Epithelial cell of prostate (primary cell): ENCODE measurements around the gene WWP2.
"Not testable (repeated sequence)": the region's sequence is repeated elsewhere in the genome, so short reads cannot be mapped to it uniquely, and the experiment has no call there.

Experiments used
- DNase-seq: peaks from one replicate; pipeline ENCODE4 v3.0.0-alpha.2; 2011; ENCODE audit warnings: low read depth, low spot score
- H3K27ac ChIP-seq: fragments of 450-650 bp; 2 replicates; pipeline ENCODE4 v1.5.1; 2017; ENCODE audit warnings: mild to moderate bottlenecking

The WWP2 gene

DNA sequence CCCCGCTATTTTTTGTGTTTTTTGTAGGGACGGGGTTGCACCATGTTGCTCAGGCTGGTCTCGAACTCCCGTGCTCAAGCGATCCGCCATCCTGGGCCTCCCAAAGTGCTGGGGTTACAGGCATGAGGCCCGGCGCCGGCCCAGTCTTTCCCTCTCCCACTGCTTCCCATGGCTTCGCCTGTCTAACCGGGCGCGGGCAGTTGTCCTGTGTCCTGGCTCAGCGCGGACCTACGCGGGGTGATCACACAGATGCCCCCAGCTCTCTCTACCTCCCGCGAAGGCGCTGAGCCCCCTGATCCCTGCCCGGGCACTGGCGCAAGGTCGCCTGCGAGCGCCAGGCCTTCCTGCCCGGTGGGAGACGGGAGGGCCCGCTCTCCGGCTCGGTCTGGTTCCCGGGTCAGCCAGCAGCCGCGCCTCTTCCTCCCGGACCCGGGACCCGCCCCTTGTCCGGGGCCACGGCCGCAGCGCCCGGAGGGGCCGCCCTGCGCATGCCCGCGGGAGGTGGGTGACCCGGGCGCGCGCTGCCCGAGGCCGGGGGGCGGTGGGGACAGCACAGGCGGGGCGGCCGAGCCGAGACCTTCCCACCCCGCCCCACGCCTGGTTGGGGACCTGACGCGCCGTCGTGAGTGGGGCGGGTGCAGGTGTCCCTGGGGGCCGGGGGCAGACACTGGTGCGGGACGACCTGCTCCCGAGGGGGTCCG is 203.0 kb downstream of the WWP2 start:
- DNase-seq, result not testable (repeated sequence)

DNA sequence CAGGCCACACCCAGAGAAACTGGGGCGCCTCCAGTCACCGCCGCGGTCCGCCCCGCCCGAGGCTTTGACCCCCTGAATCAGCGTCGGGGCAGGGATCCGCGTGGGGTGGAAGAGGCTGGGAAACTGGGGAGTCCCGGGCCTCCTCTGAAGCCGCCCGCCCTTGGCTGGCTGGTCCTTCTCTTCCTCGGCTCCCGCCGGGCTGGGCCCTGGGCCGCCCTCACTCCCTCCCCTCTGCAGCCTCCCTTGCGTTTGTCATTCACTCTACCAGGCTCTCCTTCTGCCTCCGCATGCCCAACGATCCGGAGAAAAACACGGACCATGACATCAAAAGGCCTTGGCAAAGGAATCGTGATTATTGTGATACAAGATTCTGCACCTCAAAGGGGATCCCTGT is 203.5 kb downstream of the WWP2 start:
- H3K27ac ChIP-seq, DNase-seq: not testable (repeated sequence)

More for the DNA sequence above, 203.0 kb downstream of the WWP2 start:
- H3K27ac ChIP-seq, result not testable (repeated sequence)

DNA sequence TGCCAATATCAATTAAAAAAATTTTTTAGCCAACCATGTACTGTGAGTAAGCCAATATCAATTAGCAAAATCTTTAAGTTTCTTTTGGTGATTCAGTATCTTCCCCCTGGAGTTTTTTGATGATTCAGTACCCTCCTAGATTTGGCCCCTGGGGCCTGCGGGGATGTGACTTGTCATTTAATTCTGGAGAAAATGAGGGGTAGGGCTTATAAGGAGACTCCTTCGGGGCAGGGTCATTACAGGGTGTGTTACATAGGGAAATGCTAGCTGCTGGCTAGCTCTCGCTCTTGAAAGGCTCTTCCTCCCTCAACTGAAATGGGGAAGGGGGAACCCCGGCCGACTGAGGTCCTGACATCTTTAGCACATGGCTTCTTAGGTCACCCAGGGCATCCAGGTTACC is 205.6 kb downstream of the WWP2 start:
- H3K27ac ChIP-seq, DNase-seq: not testable (repeated sequence)

DNA sequence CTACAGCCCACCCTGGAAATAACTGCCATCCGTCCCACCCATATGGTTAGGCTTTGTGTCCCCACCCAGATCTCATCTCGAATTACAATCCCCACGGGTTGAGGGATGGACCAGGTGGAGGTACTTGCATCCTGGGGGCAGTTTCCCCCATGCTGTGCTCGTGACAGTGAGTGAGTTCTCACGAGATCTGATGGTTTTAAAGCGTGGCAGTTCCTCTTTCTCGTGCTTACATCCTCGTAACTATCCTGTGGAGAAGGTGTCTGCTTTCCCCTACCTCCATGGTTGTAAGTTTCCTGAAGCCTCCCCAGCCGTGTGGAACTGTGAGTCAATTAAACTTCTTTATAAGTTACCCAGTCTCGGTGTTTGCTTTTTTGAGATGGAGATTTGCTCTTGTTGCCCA is 206.0 kb downstream of the WWP2 start:
- not testable (repeated sequence) for DNase-seq, H3K27ac ChIP-seq

DNA sequence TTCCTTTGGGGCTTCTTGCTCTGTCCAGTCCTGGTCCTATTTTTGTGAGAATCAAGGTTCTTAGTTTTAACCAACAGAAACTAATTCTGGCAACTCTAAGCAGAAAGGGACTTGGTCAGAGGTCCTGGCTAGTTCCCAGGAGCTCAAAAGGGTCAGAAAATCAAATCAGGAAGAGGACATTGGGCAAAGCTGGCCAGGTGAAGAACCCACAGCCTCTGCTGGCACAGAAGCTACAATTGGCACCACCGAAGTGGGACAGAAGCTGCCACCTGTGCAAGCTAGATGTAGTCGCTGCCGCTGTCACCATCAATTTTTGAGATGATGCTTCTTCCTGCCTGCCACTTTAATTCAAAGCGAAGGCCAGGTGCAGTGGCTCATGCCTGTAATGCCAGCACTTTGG is 207.5 kb downstream of the WWP2 start:
- not testable (repeated sequence) for H3K27ac ChIP-seq, DNase-seq

DNA sequence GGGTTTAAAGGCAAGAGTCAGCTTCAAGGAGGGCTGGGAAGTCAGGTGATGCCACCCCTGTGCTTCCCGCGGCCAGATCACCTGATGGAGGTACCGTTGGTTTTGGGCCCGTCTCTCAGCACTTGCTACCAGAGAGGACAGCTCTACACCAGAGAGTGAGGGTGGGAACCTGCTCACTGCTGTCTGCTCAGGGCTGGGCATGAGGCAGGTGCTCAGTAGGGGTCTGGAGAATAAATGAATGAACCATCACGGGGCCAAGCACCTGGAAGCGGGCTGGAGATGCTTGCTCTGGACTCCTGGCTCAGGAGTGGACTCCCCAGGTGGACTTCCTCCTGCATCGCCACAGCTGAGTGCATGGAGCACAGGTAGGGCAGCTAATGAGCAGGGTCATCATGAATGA is 210.0 kb downstream of the WWP2 start:
- DNase-seq, H3K27ac ChIP-seq: not testable (repeated sequence)

DNA sequence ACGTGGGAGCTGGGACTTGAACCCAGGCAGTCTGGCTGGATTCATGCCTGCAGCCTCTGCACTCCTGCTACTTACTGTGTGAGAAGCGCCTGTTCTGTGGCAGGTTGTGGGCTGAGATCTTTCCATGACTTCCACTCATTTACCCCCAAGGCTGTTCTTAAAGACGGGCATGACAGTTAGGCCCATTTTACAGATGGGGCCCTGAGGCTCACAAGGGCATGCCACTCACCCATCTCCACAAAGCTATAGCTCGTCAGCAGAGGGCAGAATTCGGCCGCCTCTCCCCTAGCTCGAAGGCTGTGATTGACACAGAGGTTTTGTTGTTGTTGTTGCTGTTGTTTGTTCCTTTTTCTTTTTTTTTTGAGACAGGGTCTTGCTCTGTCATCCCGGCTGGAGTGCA is 210.8 kb downstream of the WWP2 start:
- H3K27ac ChIP-seq, DNase-seq: not testable (repeated sequence)

DNA sequence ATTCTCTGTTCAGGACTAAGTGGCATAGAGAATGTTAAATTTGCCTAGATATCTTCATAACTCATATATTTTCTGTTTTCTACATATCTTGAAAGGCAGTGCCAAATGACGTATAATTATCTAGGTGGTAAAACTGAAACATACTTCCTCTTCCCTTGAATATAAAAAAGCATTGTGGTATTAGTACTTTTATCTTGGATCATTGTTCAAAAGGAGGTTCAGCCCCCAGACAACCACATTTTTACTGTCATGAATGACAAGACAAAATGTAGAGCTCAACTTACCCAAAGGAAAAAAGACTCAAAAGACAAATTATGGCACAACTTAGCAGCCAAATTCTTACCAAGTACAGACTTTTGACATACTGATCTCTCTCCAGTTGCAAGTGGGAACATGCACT is 223.1 kb downstream of the WWP2 start:
- not testable (repeated sequence) for DNase-seq

More for the DNA sequence above, 223.1 kb downstream of the WWP2 start:
- H3K27ac ChIP-seq, result not testable (repeated sequence)
